GM12878 (cell line): ENCODE measurements around the gene IFI44L. TPM values are rescaled to one million over a fixed set of nuclear protein-coding genes. Genes with fewer than 3 reads are reported as not detected.
A peak's percentile ranks its signal among the peaks of the same experiment; 100 is the strongest.

ENCODE experiments used
- ATF2 ChIP-seq: IDR thresholded peaks from 2 replicates; pipeline ENCODE4 v1.6.1; 2012; ENCODE audit warnings: low read length, inconsistent platforms
- BMI1 ChIP-seq: fragments of 450-650 bp; IDR thresholded peaks from 2 replicates; pipeline ENCODE4 v1.6.1; 2016; ENCODE audit warnings: mild to moderate bottlenecking, moderate library complexity, borderline replicate concordance
- CEBPB ChIP-seq, 2 experiments: fragments of 150-350 bp in 1 of 2; IDR thresholded peaks; 2 replicates each; pipeline ENCODE4 v1.6.1; 2012 to 2014; ENCODE audit warnings: low read depth in 2 of 2, low read length in 2 of 2, borderline replicate concordance in 1 of 2, inconsistent platforms in 1 of 2
- ELK1 ChIP-seq: IDR thresholded peaks from 2 replicates; pipeline ENCODE4 v1.6.1; 2012; ENCODE audit warnings: low read depth, low read length, improper control_type of control experiment
- IKZF2 ChIP-seq, 2 experiments: fragments of 450-650 bp; IDR thresholded peaks; 2 replicates each; pipeline ENCODE4 v1.6.1; 2017; ENCODE audit warnings: mild to moderate bottlenecking in 2 of 2, moderate library complexity in 2 of 2
- PBX3 ChIP-seq: IDR thresholded peaks from 2 replicates; pipeline ENCODE4 v1.6.1; 2011; ENCODE audit warnings: mild to moderate bottlenecking, low read depth, low read length, moderate library complexity; ENCODE audit not compliant: insufficient replicate concordance
- SUZ12 ChIP-seq: fragments of 200-600 bp; sonication (generic); IDR thresholded peaks from one replicate; pipeline ENCODE4 v1.6.1; 2018; ENCODE audit warnings: antibody characterized with exemption, mild to moderate bottlenecking; ENCODE audit not compliant: unreplicated experiment
- ZBTB33 ChIP-seq: fragments of 450-650 bp; IDR thresholded peaks from 2 replicates; pipeline ENCODE4 v1.6.1; 2017; ENCODE audit warnings: mild to moderate bottlenecking
- polyA plus RNA-seq, 11 experiments: library from polyadenylated mRNA; depleted of rRNA in 4 of 11; unstranded in 6 of 11; stranded (reverse) in 5 of 11; fragments of >200 nt; fragmentation: Nextera tagmentation in 4 of 11; fragmentation: Illumina TruSeq in 1 of 11; extraction: Ambion mirVana in 4 of 11; extraction: Trizol in 1 of 11; gene quantifications; 1 replicate in 1 of 11; 2 replicates in 10 of 11; pipeline versions ENCODE4 v1.2.1 to v1.2.3, GENCODE V29; 2011 to 2016; ENCODE audit warnings: inconsistent platforms in 2 of 11, missing spikeins in 2 of 11, low read depth in 1 of 11
- total RNA-seq, 4 experiments: library from RNA; depleted of rRNA in 3 of 4; stranded (reverse); fragments of >200 nt in 3 of 4; fragmentation: Illumina TruSeq in 1 of 4; extraction: Trizol in 1 of 4; gene quantifications; 2 replicates each; pipeline versions ENCODE4 v1.2.1 to v1.2.3, GENCODE V29; 2013 to 2021

Gene IFI44L
- total and polyA plus RNA-seq, 10 of the 15 experiments (the other 5 are each of a cell fraction or from before 2014, with no cell fraction given), result 58.0 to 371 (median 173) TPM

GRCh38 chr1:78640462-78640861 is 20.2 kb downstream of the IFI44L start (continued):
- TF ChIP-seq ATF2 (0 out of 2 replicates have a peak, but pooled peaks have one; percentile 19), IKZF2 (IDR thresholded peaks at IDR 0.05) (peak; percentile 85 to 87), CEBPB (IDR thresholded peaks at IDR 0.05; ENCODE audit: borderline replicate concordance in 1 of 2, low read depth in 2 of 2, low read length in 2 of 2) (no peak), BMI1 (peak; percentile 30; the same call in 1 of the 2 replicates), PBX3 (no peak), ELK1 (no peak), SUZ12 (no peak), ZBTB33 (no peak)
